MM.1S (cell line): ENCODE results near the gene MFGE8.

Experiments used
- CTCF ChIP-seq: fragments of 300-600 bp; sonication (generic); IDR thresholded peaks from 2 replicates; pipeline ENCODE4 v1.5.1; 2016; ENCODE audit warnings: antibody characterized with exemption, low read length, mixed read lengths
- EZH2 ChIP-seq: fragments of 300-600 bp; sonication (generic); optimal IDR thresholded peaks from 2 replicates; pipeline ENCODE3; 2017; ENCODE audit warnings: low read depth, mild to moderate bottlenecking, antibody characterized with exemption, low read length, mixed read lengths
- EZH2phosphoT487 ChIP-seq: fragments of 300-600 bp; sonication (generic); IDR thresholded peaks from 2 replicates; pipeline ENCODE4 v1.6.1; 2018; ENCODE audit warnings: antibody characterized with exemption, low read length

- no peak for TF ChIP-seq EZH2
- no peak for TF ChIP-seq CTCF
- no peak for TF ChIP-seq EZH2phosphoT487
Measured at GRCh38 chr15:88863412-88863811, 49.8 kb downstream of the MFGE8 start.
